Endothelial cell of umbilical vein (primary cell): ENCODE results near the gene INSL4. TPM values are rescaled to one million over a fixed set of nuclear protein-coding genes. Genes with fewer than 3 reads are reported as not detected.
A peak's percentile ranks its signal among the peaks of the same experiment; 100 is the strongest.

ENCODE experiments used
- BruUV-seq: library from RNA; stranded (reverse); fragments of 400-500 nt; replicated peaks from 2 replicates; lab custom pipeline; 2021; lab: Mats Ljungman, UMichigan
- CTCF ChIA-PET: fragments of 300-600, 350-600 bp; sonication (Branson Sonifier 250); formaldehyde crosslinking; loops from one replicate; lab custom pipeline; 2021; ENCODE audit warnings: antibody characterized with exemption, inconsistent platforms; lab: Charles Lee
- POLR2A ChIA-PET: fragments of 300-600, 350-600 bp; sonication (Branson Sonifier 250); formaldehyde crosslinking; loops from one replicate; lab custom pipeline; 2021; ENCODE audit warnings: antibody characterized with exemption, inconsistent platforms; lab: Charles Lee
- DNase-seq: peaks from one replicate; pipeline ENCODE4 v3.0.0-alpha.2; 2011; ENCODE audit warnings: low read depth, low spot score
- FAIRE-seq: peaks from 2 replicates; lab custom pipeline; 2011; peaks lifted over from hg19 to GRCh38; lab: Jason Lieb, UNC
- H2AFZ ChIP-seq: 2 replicates; pipeline ENCODE4 v1.6.0; 2012; ENCODE audit warnings: low read depth, low read length, control low read depth, inconsistent platforms
- H3K27ac ChIP-seq: 2 replicates; pipeline ENCODE4 v1.5.1; 2011; ENCODE audit warnings: low read depth, mild to moderate bottlenecking, control low read depth, low read length, moderate library complexity; ENCODE audit not compliant: insufficient read depth
- H3K27me3 ChIP-seq, 2 experiments: 2 replicates each; pipeline versions ENCODE4 v1.6.0 to v1.6.1; 2011; ENCODE audit warnings: low read length in 2 of 2, mixed read lengths in 1 of 2; ENCODE audit not compliant: control insufficient read depth in 2 of 2, insufficient read depth in 2 of 2
- H3K36me3 ChIP-seq, 2 experiments: 2 replicates in 1 of 2; 3 replicates in 1 of 2; pipeline ENCODE4 v1.5.1; 2011; ENCODE audit warnings: low read length in 2 of 2, mild to moderate bottlenecking in 1 of 2, moderate library complexity in 1 of 2; ENCODE audit not compliant: control insufficient read depth in 2 of 2, insufficient read depth in 2 of 2; ENCODE audit errors: extremely low read depth in 1 of 2
- H3K4me1 ChIP-seq: 3 replicates; pipeline ENCODE4 v1.5.1; 2011; ENCODE audit warnings: mild to moderate bottlenecking, low read length; ENCODE audit not compliant: control insufficient read depth, insufficient read depth; ENCODE audit errors: extremely low read depth
- H3K4me2 ChIP-seq: 2 replicates; pipeline ENCODE4 v1.6.1; 2011; ENCODE audit warnings: low read length, control low read depth, mixed read lengths; ENCODE audit not compliant: insufficient read depth
- H3K4me3 ChIP-seq, 3 experiments: fragments of 200-600 bp in 1 of 3; sonication (generic), shearing (Covaris generic) in 1 of 3; replicated peaks in 1 of 3; 2 replicates each; pipeline ENCODE4 v1.5.1; 2011 to 2016; ENCODE audit warnings: control low read depth in 3 of 3, low read length in 3 of 3, mild to moderate bottlenecking in 2 of 3, inconsistent platforms in 1 of 3, low read depth in 1 of 3, moderate library complexity in 1 of 3; ENCODE audit not compliant: insufficient read depth in 1 of 3
- H3K79me2 ChIP-seq: 2 replicates; pipeline ENCODE4 v1.6.0; 2012; ENCODE audit warnings: low read length, inconsistent platforms; ENCODE audit not compliant: control insufficient read depth, insufficient read depth
- H3K9ac ChIP-seq: replicated peaks from 2 replicates; pipeline ENCODE3; 2011; ENCODE audit warnings: low read length, control low read depth; ENCODE audit not compliant: insufficient read depth; ENCODE audit errors: extremely low read depth
- H3K9me1 ChIP-seq: replicated peaks from 3 replicates; pipeline ENCODE4 v1.6.0; 2011; ENCODE audit warnings: mild to moderate bottlenecking, low read length; ENCODE audit not compliant: control insufficient read depth, insufficient read depth; ENCODE audit errors: extremely low read depth
- H3K9me3 ChIP-seq: replicated peaks from 2 replicates; pipeline ENCODE4 v1.5.1; 2012; ENCODE audit warnings: low read length, inconsistent platforms; ENCODE audit not compliant: control insufficient read depth, insufficient read depth
- H4K20me1 ChIP-seq: replicated peaks from 2 replicates; pipeline ENCODE3; 2011; ENCODE audit warnings: mild to moderate bottlenecking, low read length; ENCODE audit not compliant: control insufficient read depth, insufficient read depth; ENCODE audit errors: extremely low read depth
- JUN ChIP-seq: IDR thresholded peaks from 2 replicates; pipeline ENCODE4 v1.6.1; 2011; ENCODE audit warnings: borderline replicate concordance, low read depth; ENCODE audit not compliant: insufficient read length, insufficient read depth
- MYC ChIP-seq: IDR thresholded peaks from one replicate; pipeline ENCODE4 v1.6.1; 2011; ENCODE audit warnings: mild to moderate bottlenecking, low read depth, low read length
- dilution Hi-C: fragments of 300-500 bp; cut with MboI; formaldehyde crosslinking; loops from one replicate; pipeline ENCODE4 v1.15.0; 2019; ENCODE audit warnings: low sequenced_read_pairs; ENCODE audit not compliant: extremely low pct_ligation_motif_present
- intact Hi-C: fragments of 100-400 bp; cut with micrococcal nuclease; formaldehyde crosslinking; loops from one replicate; pipeline ENCODE4 v1.10.0; 2022
- polyA plus RNA-seq, 4 experiments: library from polyadenylated mRNA; depleted of rRNA in 3 of 4; stranded (reverse) in 3 of 4; unstranded in 1 of 4; fragments of >200 nt; gene quantifications; 2 replicates each; pipeline versions ENCODE4 v1.2.1 to v1.2.3, GENCODE V29; 2011 to 2012; ENCODE audit warnings: missing spikeins in 1 of 4
- total RNA-seq: library from RNA; stranded (reverse); gene quantifications from 2 replicates; pipeline ENCODE4 v1.2.3, GENCODE V29; 2021
- TF ChIP-seq, protein P1 (sequence below): IDR thresholded peaks from 2 replicates; pipeline ENCODE4 v1.6.1; 2011; ENCODE audit not compliant: insufficient read depth, insufficient read length

Gene INSL4
- total and polyA plus RNA-seq, 2 donors (not counting 3 experiments of a cell fraction or from before 2014, with no cell fraction given): not detected

DNA sequence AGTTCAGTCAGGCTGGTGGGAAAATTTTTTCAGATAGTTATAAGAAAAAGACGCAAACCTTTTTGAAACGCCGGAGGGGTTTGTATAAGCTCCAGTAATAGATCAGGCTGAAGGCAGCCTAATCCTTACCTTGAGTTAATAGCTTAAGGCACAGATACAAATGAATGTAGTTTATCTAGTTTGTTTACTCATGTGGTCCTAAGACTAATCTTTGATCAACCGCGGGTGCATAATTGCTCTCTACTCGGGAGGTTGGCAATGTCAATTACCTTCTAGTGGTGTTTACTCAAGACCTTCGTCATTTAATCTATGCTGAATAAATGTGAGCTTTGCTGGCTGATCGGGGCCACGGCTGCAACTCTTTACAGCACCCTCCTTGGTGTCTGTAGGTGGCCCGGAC, 665 bp upstream of the INSL4 start:
- no peaks in the 10 kb centered on the region for H3K9me3 ChIP-seq
- H3K27ac ChIP-seq: no peak overlapping the region
- H3K4me3 ChIP-seq: no peak overlapping the region
- no peaks in the 10 kb centered on the region for H4K20me1 ChIP-seq
- DNase-seq: no peak
- BruUV-seq: no TSS peak
- no peaks in the 10 kb centered on the region for H3K9me1 ChIP-seq
- TF ChIP-seq, protein P1, sequence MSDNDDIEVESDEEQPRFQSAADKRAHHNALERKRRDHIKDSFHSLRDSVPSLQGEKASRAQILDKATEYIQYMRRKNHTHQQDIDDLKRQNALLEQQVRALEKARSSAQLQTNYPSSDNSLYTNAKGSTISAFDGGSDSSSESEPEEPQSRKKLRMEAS: no peak
- TF ChIP-seq JUN: no peak
- intact Hi-C loops: no loop called here
- POLR2A ChIA-PET: no interaction called here
- no peak overlapping the region for H3K4me2 ChIP-seq
- H3K79me2 ChIP-seq: no peaks in the 10 kb centered on the region
- no peaks in the 10 kb centered on the region for H3K4me1 ChIP-seq
- peaks cover 16 to 23% of the 10 kb centered on the region in 2 experiments for H3K27me3 ChIP-seq
- H3K36me3 ChIP-seq: no peaks in the 10 kb centered on the region
- H2AFZ ChIP-seq: no peak overlapping the region
- no peak for FAIRE-seq
- no peak overlapping the region for H3K9ac ChIP-seq
- dilution Hi-C loops: no loop called here
- CTCF ChIA-PET: no interaction called here

DNA sequence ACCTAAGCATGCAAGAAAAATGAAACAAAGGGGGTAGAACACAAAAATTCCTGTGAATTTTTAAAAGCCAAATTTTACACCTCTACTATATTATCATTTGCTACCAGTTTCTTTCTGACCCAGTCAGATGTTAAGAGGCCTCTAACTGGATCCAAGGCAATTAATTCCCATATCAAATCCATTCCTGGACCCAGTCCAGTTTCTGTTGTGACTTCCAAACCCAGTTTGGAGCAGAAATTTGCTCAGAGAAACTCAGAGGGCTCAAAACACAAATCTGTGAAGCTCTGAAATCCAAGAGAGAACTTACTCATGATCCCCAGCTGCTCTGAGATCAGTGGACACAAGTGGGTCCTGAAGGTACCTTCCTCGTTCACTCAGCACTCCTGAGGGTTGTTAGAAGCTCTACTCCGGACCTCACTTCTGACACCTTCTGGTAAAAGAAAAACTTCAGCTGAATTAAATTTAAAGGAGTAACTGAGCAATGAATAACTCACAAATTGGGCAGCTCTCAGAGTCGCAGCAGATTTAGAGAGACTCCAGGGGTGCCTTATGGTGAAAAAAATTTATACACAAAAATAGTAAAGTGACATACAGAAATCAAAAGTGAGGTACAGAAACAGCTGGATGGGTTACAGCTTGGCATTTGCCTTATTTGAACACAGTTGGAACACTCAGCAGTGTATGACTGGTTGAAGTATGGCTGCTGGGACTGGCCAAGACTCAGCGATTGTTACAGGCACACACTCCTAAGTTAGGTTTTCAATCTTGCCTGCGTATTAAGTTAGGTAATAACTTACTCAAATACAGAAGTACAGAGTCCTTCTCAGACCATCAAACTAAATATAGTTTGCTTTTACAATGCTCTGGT, 32.4 kb downstream of the INSL4 start:
- H3K4me1 ChIP-seq: peaks cover 7% of the 10 kb centered on the region
- no peaks in the 10 kb centered on the region for H3K36me3 ChIP-seq
- CTCF ChIA-PET: interaction anchor here (0.8 to 1.3 kb wide), 11 partner anchors 11 to 500 kb away, joined by 3 to 11 read pairs (median 4); no protein-coding TSS in a partner anchor
- peak; percentile 26 for FAIRE-seq
- H3K27me3 ChIP-seq: no peaks in the 10 kb centered on the region
- H2AFZ ChIP-seq: peak overlapping the region; percentile 18
- H3K79me2 ChIP-seq: no peaks in the 10 kb centered on the region
- TF ChIP-seq MYC: no peak
- no peaks in the 10 kb centered on the region for H4K20me1 ChIP-seq
- intact Hi-C loops (loop anchor here (1.0 to 10.0 kb wide), 2 partner anchors 275 to 499 kb away; no protein-coding TSS in a partner anchor), dilution Hi-C loops (no loop called here)
- no peaks in the 10 kb centered on the region for H3K9me1 ChIP-seq
- H3K4me2 ChIP-seq: no peak overlapping the region
- H3K4me3 ChIP-seq: no peak overlapping the region
- H3K9ac ChIP-seq: no peak overlapping the region
- no TSS peak for BruUV-seq
- H3K9me3 ChIP-seq: no peaks in the 10 kb centered on the region
- peak; percentile 47 for DNase-seq
- POLR2A ChIA-PET: no interaction called here
- H3K27ac ChIP-seq: no peak overlapping the region
